ENCODE results near the gene DNAJC13. TPM values are rescaled to one million over a fixed set of nuclear protein-coding genes. Genes with fewer than 3 reads are reported as not detected.
"Not testable (repeated sequence)": the region's sequence is repeated elsewhere in the genome, so short reads cannot be mapped to it uniquely, and the experiment has no call there.

The DNAJC13 gene
- total RNA-seq, 4 donors from 2014 or later: 43.6 to 73.7 (median 61.1) TPM

DNA sequence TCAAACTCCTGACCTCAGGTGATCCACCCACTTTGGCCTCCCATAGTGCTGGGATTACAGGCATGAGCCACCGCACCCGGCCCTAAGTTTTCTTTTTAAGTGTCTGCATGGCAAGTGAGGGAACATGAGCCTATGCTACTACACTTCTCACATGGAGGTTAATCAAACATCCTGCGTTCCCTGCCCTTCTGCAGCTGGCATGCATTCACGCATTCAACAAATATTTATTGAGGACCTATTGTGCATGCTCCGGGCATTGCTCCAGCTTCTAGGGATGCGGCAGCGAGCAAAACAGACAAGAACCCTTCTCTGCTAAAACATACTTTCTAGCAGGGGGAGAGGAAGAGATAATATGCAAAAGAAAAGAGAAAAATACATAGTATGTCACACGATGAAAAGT lies 137.1 kb downstream of the DNAJC13 start:
- 53% methylated on average over 7 of the region's 8 CpGs; no CpG with 5 or more reads in 1 of the 2 donors for WGBS, 2 donors (ENCODE audit: low coverage in 1 of 2)
- no peaks in the 10 kb centered on the region for H3K27me3 ChIP-seq
- no peak for ATAC-seq
- no peak overlapping the region for H3K4me3 ChIP-seq
- H3K4me1 ChIP-seq: peaks cover 0 to 33% (median 0%) of the 10 kb centered on the region in 3 donors
- no peaks in the 10 kb centered on the region for H3K9me3 ChIP-seq
- H3K27ac ChIP-seq: no peak overlapping the region
- TF ChIP-seq POLR2AphosphoS5 (IDR thresholded peaks at IDR 0.05) (no peak), POLR2A (IDR thresholded peaks at IDR 0.05) (no peak), EP300 (IDR thresholded peaks at IDR 0.05) (no peak)
- TF ChIP-seq, protein P1, sequence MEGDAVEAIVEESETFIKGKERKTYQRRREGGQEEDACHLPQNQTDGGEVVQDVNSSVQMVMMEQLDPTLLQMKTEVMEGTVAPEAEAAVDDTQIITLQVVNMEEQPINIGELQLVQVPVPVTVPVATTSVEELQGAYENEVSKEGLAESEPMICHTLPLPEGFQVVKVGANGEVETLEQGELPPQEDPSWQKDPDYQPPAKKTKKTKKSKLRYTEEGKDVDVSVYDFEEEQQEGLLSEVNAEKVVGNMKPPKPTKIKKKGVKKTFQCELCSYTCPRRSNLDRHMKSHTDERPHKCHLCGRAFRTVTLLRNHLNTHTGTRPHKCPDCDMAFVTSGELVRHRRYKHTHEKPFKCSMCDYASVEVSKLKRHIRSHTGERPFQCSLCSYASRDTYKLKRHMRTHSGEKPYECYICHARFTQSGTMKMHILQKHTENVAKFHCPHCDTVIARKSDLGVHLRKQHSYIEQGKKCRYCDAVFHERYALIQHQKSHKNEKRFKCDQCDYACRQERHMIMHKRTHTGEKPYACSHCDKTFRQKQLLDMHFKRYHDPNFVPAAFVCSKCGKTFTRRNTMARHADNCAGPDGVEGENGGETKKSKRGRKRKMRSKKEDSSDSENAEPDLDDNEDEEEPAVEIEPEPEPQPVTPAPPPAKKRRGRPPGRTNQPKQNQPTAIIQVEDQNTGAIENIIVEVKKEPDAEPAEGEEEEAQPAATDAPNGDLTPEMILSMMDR (IDR thresholded peaks at IDR 0.05): no peak
- H3K36me3 ChIP-seq: peaks cover 0 to 30% of the 10 kb centered on the region in 2 donors

DNA sequence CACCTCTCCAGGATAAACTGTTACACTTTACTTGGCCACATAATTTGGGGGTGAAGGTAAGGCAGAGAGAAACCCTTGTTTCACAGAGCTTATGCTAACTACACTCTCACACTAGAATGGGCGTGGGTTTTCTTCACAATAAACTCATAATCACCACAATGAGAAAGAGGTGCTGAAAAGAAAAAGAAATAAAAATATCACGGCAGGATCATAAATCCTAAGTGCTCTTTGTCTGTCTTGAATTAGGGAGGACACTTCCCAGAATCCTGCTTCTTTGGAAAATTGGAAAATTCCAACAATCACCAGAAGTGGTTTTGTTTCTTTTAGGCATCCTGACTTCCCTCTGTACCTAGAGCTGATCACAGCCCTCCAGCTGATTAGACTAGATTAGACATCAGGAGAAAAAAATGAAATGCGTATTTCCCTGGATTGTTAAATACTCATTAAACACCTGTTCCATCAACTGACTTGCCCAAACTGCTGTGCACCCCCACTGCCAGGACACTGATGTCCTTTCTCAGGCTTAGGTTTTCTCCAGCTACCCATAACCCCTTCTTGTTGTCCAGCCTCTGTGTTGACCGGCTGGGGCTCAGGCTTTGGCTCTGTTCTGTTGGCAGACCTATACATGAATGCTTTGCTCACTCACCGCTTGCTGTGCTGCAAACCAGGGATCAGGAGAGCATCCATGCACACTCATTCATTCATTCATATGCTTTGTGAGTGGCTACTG lies 138.2 kb downstream of the DNAJC13 start:
- H3K36me3 ChIP-seq: peaks cover 0 to 35% of the 10 kb centered on the region in 2 donors
- no peak overlapping the region for H3K4me3 ChIP-seq
- TF ChIP-seq EP300 (IDR thresholded peaks at IDR 0.05) (no peak), POLR2A (IDR thresholded peaks at IDR 0.05) (no peak), POLR2AphosphoS5 (IDR thresholded peaks at IDR 0.05) (no peak)
- TF ChIP-seq, protein P1 (IDR thresholded peaks at IDR 0.05): no peak
- no peak overlapping the region for H3K27ac ChIP-seq
- ATAC-seq: no peak
- no peaks in the 10 kb centered on the region for H3K27me3 ChIP-seq
- no peaks in the 10 kb centered on the region for H3K9me3 ChIP-seq
- 76 to 88% methylated on average over 3 to 4 of the region's 5 CpGs for WGBS, 2 donors (ENCODE audit: low coverage in 1 of 2)
- peaks cover 0 to 24% (median 0%) of the 10 kb centered on the region in 3 donors for H3K4me1 ChIP-seq

DNA sequence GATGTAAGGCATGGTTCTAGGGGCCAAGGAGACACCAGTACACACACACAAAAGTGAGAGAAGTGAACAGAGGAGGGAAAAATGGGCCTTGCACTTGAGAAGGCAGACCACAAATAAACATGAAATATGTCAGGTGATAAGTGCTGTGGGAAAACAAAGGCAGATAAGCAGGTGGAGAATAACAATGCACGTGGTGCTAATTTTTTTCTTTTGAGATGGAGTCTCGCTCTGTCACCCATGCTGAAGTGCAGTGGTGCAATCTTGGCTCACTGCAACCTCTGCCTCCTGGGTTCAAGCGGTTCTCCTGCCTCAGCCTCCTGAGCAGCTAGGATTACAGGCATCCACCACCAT lies 138.7 kb downstream of the DNAJC13 start:
- H3K27me3 ChIP-seq, H3K4me3 ChIP-seq, H3K9me3 ChIP-seq, ATAC-seq: not testable (repeated sequence)
- WGBS, 2 donors (ENCODE audit: low coverage in 1 of 2): 82 to 90% methylated on average over 2 to 3 of the region's 3 CpGs
- peak overlapping the region in 2 of 4 donors; percentile 25 to 32 for H3K27ac ChIP-seq
- H3K4me1 ChIP-seq: peaks cover 0 to 24% (median 0%) of the 10 kb centered on the region in 3 donors
- peaks cover 0 to 40% of the 10 kb centered on the region in 2 donors for H3K36me3 ChIP-seq

DNA sequence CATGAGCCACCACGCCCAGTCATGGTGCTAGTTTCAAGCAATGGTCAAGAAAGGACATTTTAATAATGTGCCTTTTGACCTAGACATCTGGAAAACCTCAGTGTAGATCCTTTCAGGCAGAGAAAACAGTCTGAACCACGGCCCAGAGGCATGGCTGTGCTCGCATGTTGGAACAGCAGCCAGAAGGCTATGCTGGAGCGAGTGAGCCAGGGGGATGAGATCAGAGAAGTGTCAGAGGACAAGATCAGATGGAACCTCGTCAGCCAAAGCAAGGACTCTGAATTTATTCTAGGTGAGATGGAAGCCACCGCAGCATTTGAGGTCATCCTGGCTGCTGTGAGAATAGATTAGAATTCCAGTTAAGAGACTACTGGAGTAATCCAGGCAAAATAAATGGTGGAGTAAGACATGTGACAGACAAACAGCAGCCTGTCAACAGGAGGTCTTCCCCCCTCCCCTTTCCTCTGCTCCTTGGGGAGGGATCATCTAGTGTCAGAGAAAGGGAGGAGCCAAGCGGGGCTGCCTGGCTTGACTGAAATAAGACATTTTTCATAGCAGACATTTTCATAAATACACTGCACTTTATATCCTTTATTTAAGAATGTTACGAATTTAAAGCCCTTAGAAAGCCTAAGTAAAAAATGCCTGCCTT lies 139.3 kb downstream of the DNAJC13 start:
- peak; percentile 90 for ATAC-seq
- Histone ChIP-seq H3K27ac (peak overlapping the region in 3 of 4 donors; percentile 25 to 56 (median 32)), H3K27me3 (no peaks in the 10 kb centered on the region), H3K9me3 (no peaks in the 10 kb centered on the region), H3K36me3 (peaks cover 0 to 47% of the 10 kb centered on the region in 2 donors), H3K4me1 (peaks cover 0 to 24% (median 0%) of the 10 kb centered on the region in 3 donors), H3K4me3 (no peak overlapping the region)
- TF ChIP-seq POLR2A (IDR thresholded peaks at IDR 0.05) (no peak), POLR2AphosphoS5 (IDR thresholded peaks at IDR 0.05) (no peak), EP300 (IDR thresholded peaks at IDR 0.05) (no peak)
- TF ChIP-seq, protein P1 (IDR thresholded peaks at IDR 0.05): no peak
- WGBS, 2 donors (ENCODE audit: low coverage in 1 of 2): 48 to 65% methylated on average over 5 to 8 of the region's 8 CpGs

DNA sequence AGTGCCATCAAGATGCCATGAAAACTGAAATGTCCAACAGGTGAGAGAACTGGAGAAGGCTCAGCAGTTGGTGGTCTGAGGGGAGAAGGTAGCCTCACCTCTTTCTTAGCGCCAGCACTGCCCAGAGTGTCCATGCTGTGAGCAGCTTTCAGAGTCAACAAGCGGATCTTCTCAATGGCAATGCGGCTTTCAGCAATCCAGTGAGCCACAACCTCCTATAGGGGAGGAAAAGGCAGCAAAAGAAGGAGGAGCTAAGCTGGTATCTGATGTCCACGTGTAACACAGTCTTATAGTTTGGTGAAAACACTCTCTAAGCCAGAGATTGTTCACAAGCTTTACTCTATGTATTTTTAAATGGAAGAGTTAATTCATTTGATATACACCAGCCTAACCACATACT lies 143.7 kb downstream of the DNAJC13 start:
- no peak for ATAC-seq
- WGBS, 2 donors (ENCODE audit: low coverage in 1 of 2): 80 to 82% methylated on average over 4 of the region's 4 CpGs
- Histone ChIP-seq H3K27ac (no peak overlapping the region), H3K4me3 (no peak overlapping the region), H3K4me1 (peaks cover 0 to 9% (median 0%) of the 10 kb centered on the region in 3 donors), H3K9me3 (no peaks in the 10 kb centered on the region), H3K27me3 (no peaks in the 10 kb centered on the region), H3K36me3 (peaks cover 0 to 53% of the 10 kb centered on the region in 2 donors)
- TF ChIP-seq POLR2A (IDR thresholded peaks at IDR 0.05) (no peak), POLR2AphosphoS5 (IDR thresholded peaks at IDR 0.05) (no peak), EP300 (IDR thresholded peaks at IDR 0.05) (no peak)
- TF ChIP-seq, protein P1 (IDR thresholded peaks at IDR 0.05): no peak

Data from gastroesophageal sphincter (tissue), 4 donors.